SKM-1 (cell line): ENCODE measurements around the gene PLA2G4A.

Source experiments
- DNase-seq: peaks from one replicate; lab custom pipeline; 2025; ENCODE audit not compliant: unreplicated experiment; lab: John Stamatoyannopoulos, UW

The PLA2G4A gene

DNA sequence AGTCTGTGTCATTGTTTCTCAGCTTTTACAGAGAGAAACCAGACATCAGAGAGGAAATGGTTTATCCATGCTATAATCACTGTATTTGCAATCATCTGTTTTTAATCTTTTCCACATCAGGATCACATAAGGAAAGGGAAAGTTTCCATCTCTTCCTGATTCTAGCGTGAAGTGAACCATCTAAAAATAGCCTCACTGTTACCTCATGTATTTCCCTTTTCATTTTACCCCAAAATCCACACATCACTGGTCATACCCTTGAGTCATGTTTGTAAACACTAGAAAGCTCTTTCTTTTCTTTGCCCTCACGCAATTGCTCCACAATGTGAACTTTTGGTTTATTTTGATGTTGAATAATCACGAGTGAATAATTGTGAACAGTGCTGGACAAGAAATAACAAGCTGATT is 146.0 kb downstream of the PLA2G4A start:
- no peak for DNase-seq

- DNase-seq: no peak
These were observed 146.5 kb downstream of the PLA2G4A start for GRCh38 chr1:186975220-186975619.

DNA sequence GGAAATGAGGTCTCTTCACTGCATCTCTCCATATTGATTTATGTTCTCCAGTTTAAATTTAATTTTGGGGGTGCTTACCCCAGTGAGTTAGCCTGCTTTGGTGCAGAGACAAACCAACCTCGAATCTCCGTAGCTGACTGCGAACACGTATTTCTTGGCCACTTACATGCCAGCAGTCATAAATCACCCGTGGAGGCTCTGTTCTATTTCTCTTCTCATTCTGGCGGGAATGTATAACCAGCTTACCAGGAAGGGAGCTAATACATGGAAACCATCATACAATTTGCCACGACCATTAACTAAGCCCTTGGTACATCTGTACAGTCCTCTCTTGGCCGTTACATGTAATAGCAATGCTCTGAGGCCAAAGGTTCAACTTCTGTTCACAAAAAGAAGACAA is 148.0 kb downstream of the PLA2G4A start:
- no peak for DNase-seq

GRCh38 chr1:186977266-186977957 is 148.7 kb downstream of the PLA2G4A start:
- DNase-seq: no peak

DNA sequence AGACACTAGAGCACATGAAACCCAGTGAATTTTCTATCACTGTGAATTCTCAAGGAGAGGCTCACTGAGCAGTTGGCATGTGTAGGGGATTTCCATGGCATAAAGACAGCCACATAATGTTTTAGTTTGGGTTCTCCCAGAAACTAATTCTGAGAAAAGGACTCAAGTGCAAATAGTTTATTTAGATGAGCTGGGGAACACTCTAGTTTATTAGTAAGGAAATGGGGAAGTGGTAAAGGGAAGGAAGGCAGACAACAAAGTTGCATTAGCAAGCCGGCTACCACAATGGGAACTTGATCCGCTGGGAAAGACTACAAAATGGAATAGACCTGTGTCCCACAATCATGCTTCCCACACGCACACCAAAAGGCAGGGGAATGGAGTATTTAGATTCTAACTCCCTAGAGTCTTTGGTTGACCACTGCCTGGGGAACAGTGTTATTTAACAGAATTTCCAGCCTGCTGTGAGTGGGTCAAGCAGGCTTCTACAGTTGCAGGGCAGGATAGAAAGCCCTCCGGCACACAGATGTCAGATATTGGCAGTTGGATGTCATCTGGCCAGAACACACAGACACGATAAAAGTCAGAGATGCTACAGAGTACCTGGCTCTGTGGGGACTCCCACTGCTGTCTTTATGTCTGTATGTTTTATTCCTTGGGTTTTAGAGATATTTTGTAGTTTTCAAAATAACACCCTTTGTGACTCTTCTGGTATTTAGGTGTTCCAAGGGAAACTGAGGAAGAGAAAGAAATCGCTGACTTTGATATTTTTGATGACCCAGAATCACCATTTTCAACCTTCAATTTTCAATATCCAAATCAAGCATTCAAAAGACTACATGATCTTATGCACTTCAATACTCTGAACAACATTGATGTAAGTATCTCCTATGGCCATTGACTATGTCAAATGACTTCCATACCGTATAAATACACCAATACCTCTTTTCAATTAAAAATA is 150.1 kb downstream of the PLA2G4A start:
- DNase-seq: peak; percentile 33

DNA sequence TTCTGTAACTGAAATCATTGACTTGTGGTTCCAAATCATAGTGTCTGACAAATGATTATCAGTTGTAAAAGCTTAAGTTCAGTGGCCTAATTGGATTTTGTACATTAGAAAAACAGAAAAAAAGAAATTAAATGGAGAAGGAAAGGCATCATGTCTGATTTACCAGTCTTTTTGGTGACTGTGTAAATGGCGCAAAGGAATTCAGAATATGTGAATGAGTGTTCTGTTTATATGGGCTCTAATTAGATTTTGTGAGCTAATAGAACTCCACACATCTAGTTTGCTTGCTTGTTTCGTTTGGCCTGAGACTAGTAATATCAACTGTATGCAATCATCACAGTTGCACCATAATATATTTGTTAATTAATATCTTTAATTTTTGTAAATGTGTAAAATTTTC is 151.7 kb downstream of the PLA2G4A start:
- no peak for DNase-seq

DNA sequence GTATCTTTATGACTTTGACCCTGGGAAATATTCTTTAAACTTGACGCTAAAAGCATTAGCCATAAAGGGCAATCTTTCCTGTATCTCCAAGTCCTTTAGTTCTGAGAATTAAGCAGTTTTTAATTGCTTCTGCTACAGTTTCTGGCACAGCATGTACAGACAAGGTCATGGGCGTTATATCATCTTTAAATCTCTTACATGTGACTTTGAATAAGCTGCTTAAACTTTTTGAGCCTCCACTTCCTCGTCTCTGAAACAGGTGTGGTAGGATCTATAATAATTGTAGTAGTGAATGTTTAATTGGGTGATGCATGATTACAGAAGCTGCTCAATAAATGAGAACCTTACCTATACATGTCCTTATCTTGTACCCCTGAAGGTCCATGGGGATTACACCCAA is 153.4 kb downstream of the PLA2G4A start:
- DNase-seq: no peak

GRCh38 chr1:186983327-186983726 is 154.6 kb downstream of the PLA2G4A start:
- DNase-seq: no peak

DNA sequence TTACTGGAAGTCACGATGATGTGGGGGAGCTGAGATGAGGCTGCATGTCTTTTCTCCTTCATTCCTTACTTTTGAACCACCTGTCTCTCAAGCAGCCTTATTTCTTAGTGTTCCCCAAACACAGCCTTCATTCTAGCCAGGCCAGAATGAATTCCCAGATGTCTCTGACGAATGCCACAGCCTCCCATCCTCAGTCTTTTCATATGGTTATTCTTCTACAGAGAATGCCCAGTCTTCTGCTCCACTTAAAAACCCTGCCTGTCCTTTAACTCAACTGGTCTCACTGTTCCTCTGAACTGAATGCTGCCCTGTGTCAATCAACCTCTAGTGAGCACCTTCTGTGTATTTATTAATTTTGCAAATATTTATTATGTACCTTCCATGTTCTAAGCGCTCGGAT is 156.2 kb downstream of the PLA2G4A start:
- no peak for DNase-seq

DNA sequence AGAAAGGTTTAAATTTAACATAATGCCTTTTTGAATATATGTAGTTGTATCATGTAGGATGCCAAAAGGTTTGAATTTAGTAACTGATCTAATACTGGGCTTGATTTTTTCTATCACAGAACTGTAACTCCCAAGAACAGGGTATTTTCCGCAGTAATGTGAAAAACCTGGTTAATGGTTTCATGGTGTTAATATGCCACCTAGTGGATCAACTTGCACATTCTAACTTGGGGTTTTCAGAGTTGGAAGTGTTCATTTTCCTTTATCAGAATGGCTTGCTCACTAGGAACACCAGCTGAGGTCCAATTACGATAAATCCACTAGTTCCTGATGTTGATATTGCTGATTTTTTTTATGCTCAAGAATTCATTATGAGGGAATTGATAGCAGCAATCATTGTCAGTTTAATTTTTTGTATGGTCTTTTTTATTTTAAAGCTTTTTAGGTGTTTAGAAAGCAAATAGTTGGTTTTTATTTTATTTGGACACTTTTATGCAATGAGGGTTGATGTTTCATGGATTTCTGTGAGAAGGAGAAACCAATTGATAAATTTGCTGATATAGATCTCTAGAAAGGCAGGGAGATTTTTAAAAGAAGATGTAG is 157.2 kb downstream of the PLA2G4A start:
- peak; percentile 71 for DNase-seq

DNA sequence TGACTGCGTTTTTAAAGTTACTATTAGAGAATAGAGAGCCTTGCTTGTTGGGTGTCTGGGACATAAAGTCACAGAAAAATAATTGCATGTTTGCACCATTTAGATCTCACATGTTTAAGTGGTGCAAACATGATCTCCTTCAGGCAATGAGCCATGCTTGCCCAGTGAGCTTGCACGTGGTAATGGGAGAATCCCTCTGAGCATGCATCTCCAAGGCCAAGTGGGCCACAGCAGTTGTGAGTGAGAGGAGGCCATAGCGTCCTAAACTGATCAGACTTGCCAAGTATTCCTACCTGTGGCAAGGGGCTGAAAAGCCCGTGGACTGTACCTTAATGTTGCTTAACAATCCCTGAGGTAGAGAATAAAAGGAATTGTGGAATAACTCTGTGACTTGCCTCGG is 158.3 kb downstream of the PLA2G4A start:
- no peak for DNase-seq

DNA sequence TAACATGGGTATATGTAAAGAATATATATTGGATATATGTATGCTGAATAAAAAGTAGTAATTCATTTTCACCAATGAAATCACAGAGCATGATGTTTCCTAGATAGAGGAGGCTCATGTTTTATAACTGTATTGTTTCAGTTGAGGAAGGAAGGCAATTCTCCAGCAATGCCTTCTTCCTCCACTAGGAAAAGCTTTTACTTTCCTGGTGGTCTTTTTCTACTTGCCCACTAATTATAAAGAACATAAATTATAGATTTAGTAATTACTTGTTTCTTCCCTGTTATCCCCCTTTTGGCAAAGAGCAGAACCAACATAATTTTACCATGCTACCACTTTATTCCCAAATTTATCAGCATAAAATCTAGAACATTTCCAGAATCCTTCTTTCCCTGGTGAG is 159.0 kb downstream of the PLA2G4A start:
- DNase-seq: no peak

DNA sequence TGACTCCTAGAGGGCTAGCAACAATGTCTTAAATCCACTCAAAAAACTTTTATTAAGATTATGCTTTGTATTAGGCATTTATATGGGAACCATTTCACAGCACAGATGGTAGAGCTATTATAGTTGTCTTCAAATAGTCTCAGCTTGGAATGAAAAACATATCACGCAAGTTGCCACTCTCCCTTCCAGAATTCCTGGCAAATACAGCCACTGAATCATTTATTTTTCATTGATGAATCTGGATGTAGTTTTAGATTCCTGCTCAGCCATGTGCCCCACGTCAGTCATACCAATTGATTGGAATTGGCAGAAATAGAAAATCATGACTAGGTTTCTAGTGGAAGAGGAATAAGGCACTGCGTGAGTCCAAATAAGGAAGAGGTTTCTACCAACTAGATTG is 165.2 kb downstream of the PLA2G4A start:
- DNase-seq: no peak

DNA sequence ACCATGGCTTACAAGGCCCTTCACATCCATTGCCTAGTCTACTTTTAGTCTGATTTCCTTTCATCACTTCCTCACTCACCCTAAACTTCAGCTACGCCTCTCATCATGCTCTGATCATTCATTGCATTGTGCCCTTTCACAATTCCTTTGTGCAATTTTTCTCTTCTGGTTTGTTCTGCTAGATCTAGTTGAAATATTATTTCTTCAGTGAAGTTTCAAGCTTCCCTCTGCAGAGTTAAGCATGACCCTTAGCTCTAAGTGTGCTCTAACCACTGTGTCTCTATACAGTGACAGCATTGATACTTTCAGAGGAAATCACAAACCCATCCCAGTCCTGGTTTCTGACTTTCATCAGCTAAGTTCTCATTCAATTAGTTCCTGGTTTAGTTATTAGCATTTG is 166.1 kb downstream of the PLA2G4A start:
- DNase-seq: peak; percentile 31

GRCh38 chr1:186996816-186997215 is 168.1 kb downstream of the PLA2G4A start:
- no peak for DNase-seq

DNA sequence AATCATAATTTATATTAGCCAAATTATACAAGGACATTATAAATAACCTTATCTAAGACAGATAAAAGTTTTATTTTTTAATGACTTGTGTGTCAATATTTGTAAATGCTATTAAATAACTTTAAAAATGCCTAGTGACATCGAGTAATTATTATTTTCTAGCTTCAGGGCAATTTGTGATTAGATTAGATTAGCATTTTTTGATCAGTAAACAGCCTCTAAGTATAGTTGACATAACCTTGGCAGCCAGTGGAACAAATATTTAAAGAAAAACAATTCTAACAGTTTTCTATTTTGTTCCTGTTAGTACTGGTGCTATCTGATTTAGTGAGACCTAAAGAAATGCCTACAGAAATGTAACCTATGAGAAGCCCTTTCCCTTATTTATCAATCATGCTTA is 169.1 kb downstream of the PLA2G4A start:
- DNase-seq: no peak

GRCh38 chr1:186999506-186999905 is 170.8 kb downstream of the PLA2G4A start:
- no peak for DNase-seq

- no peak for DNase-seq
These were observed 172.6 kb downstream of the PLA2G4A start for GRCh38 chr1:187001198-187001889.

DNA sequence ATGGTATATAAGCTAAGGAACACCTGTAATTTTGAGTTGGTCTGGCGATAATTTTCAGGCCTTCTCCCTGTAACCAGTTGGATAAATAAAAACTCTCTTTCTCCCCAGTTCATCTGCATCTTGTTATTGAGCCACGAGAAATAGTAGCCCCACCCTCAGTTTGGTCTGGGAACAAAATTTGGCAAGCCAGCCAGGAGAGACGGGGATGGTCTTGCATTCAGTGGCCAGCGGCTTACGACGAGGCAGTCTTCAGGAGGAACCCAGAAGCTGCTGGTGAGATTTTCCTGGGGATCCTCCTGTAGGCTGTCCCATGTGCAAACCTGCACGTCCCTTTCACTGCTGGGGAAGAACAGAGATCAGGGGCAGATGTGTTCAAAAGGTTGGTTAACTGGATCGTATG is 174.6 kb downstream of the PLA2G4A start:
- no peak for DNase-seq

DNA sequence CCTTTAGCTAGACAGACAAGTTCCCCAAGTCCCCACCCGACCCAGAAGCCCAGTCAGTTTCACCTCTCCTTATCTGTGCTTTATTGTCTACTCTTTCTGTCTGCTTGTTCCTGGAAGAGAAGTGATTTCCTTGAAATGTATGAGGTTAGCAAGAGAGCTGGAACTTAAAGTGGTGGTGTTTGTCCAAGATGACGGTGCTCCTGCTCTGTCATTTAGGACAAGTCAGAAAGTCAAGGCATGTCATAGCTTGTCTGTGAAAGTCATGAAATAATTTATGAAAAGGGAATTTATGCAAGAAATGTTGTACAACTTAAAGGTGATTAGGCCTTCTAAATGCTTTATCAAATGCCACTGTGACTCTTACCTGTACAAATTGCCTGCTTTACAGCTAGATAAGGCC is 178.1 kb downstream of the PLA2G4A start:
- DNase-seq: no peak

- no peak for DNase-seq
These were observed 180.6 kb downstream of the PLA2G4A start for GRCh38 chr1:187009320-187009719.
